MM.1S (cell line): ENCODE data around the gene ZNF74.

ENCODE experiments used
- CTCF ChIP-seq: fragments of 300-600 bp; sonication (generic); IDR thresholded peaks from 2 replicates; pipeline ENCODE4 v1.5.1; 2016; ENCODE audit warnings: antibody characterized with exemption, low read length, mixed read lengths
- EZH2 ChIP-seq: fragments of 300-600 bp; sonication (generic); optimal IDR thresholded peaks from 2 replicates; pipeline ENCODE3; 2017; ENCODE audit warnings: low read depth, mild to moderate bottlenecking, antibody characterized with exemption, low read length, mixed read lengths
- EZH2phosphoT487 ChIP-seq: fragments of 300-600 bp; sonication (generic); IDR thresholded peaks from 2 replicates; pipeline ENCODE4 v1.6.1; 2018; ENCODE audit warnings: antibody characterized with exemption, low read length

- TF ChIP-seq CTCF, result no peak
- TF ChIP-seq EZH2, result no peak
- TF ChIP-seq EZH2phosphoT487, result no peak
These were observed 12.9 kb downstream of the ZNF74 start for GRCh38 chr22:20406686-20407408.
